Measurements from ENCODE around the gene COG2. TPM values are rescaled to one million over a fixed set of nuclear protein-coding genes. Genes with fewer than 3 reads are reported as not detected.

Gene COG2
- total RNA-seq, 4 donors from 2014 or later, result 16.6 to 27.3 (median 20.5) TPM

GRCh38 chr1:230699716-230700115 lies 57.4 kb downstream of the COG2 start:
- Histone ChIP-seq H3K4me3 (no peak overlapping the region), H3K36me3 (peaks cover 0 to 5% (median 0%) of the 10 kb centered on the region in 3 donors), H3K27me3 (no peaks in the 10 kb centered on the region), H3K9me3 (no peaks in the 10 kb centered on the region), H3K4me1 (no peaks in the 10 kb centered on the region), H3K27ac (no peak overlapping the region)
- no peak for TF ChIP-seq EP300 (IDR thresholded peaks at IDR 0.05)
- TF ChIP-seq CTCF (IDR thresholded peaks at IDR 0.05), result no peak
- TF ChIP-seq POLR2A (IDR thresholded peaks at IDR 0.05), result no peak
- no peak for DNase-seq (ENCODE audit: low spot score in 2 of 2)
- 96 to 97% methylated on average over 1 of the region's 1 CpG for WGBS, 2 donors

- WGBS, 2 donors, result 90 to 92% methylated on average over 4 of the region's 4 CpGs
- Histone ChIP-seq H3K9me3 (no peaks in the 10 kb centered on the region), H3K4me1 (no peaks in the 10 kb centered on the region), H3K36me3 (peaks cover 0 to under 1% (median 0%) of the 10 kb centered on the region in 3 donors), H3K4me3 (no peak overlapping the region), H3K27me3 (no peaks in the 10 kb centered on the region), H3K27ac (no peak overlapping the region)
- DNase-seq (ENCODE audit: low spot score in 2 of 2), result no peak
- TF ChIP-seq POLR2A (IDR thresholded peaks at IDR 0.05) (no peak), CTCF (IDR thresholded peaks at IDR 0.05) (no peak), EP300 (IDR thresholded peaks at IDR 0.05) (no peak)
Measured at GRCh38 chr1:230700132-230700531, 57.9 kb downstream of the COG2 start.

GRCh38 chr1:230701434-230701833 lies 59.2 kb downstream of the COG2 start:
- no peaks in the 10 kb centered on the region for H3K27me3 ChIP-seq
- no peaks in the 10 kb centered on the region for H3K4me1 ChIP-seq
- no peak for DNase-seq (ENCODE audit: low spot score in 2 of 2)
- no peaks in the 10 kb centered on the region for H3K9me3 ChIP-seq
- 86 to 90% methylated on average over 17 of the region's 17 CpGs for WGBS, 2 donors
- no peaks in the 10 kb centered on the region for H3K36me3 ChIP-seq
- no peak overlapping the region for H3K27ac ChIP-seq
- TF ChIP-seq CTCF (IDR thresholded peaks at IDR 0.05) (no peak), POLR2A (IDR thresholded peaks at IDR 0.05) (no peak)
- no peak overlapping the region for H3K4me3 ChIP-seq

- TF ChIP-seq POLR2A (IDR thresholded peaks at IDR 0.05), result no peak
- no peak for TF ChIP-seq EP300 (IDR thresholded peaks at IDR 0.05)
- TF ChIP-seq CTCF (IDR thresholded peaks at IDR 0.05), result no peak
- Histone ChIP-seq H3K27ac (no peak overlapping the region), H3K27me3 (no peaks in the 10 kb centered on the region), H3K4me3 (no peak overlapping the region), H3K36me3 (no peaks in the 10 kb centered on the region), H3K9me3 (no peaks in the 10 kb centered on the region), H3K4me1 (no peaks in the 10 kb centered on the region)
- WGBS, 2 donors, result 88 to 91% methylated on average over 19 of the region's 19 CpGs
- DNase-seq (ENCODE audit: low spot score in 2 of 2), result no peak
Measured at GRCh38 chr1:230701895-230702768, 59.9 kb downstream of the COG2 start.

- TF ChIP-seq POLR2A (IDR thresholded peaks at IDR 0.05), result no peak
- TF ChIP-seq CTCF (IDR thresholded peaks at IDR 0.05), result no peak
- no peak for TF ChIP-seq EP300 (IDR thresholded peaks at IDR 0.05)
- H3K27ac ChIP-seq, result no peak overlapping the region
- no peaks in the 10 kb centered on the region for H3K27me3 ChIP-seq
- H3K4me1 ChIP-seq, result no peaks in the 10 kb centered on the region
- H3K36me3 ChIP-seq, result no peaks in the 10 kb centered on the region
- H3K9me3 ChIP-seq, result no peaks in the 10 kb centered on the region
- 74 to 84% methylated on average over 13 to 14 of the region's 14 CpGs for WGBS, 2 donors
- H3K4me3 ChIP-seq, result no peak overlapping the region
- DNase-seq (ENCODE audit: low spot score in 2 of 2), result no peak
Measured at GRCh38 chr1:230702934-230703678, 60.8 kb downstream of the COG2 start.

Data from tibial nerve (tissue), 4 donors.